K562 (cell line): ENCODE results near the gene SCARF2. TPM values are rescaled to one million over a fixed set of nuclear protein-coding genes. Genes with fewer than 3 reads are reported as not detected.

Experiments
- ATAC-seq: fragments of 200-7000 bp; cut with Tn5 transposase; 3 replicates; pipeline ENCODE4 v1.9.1; 2020; ENCODE audit warnings: moderate library complexity
- BruUV-seq: library from RNA; stranded (reverse); fragments of 400-500 nt; replicated peaks from 2 replicates; lab custom pipeline; 2021; lab: Mats Ljungman, UMichigan
- CTCF ChIA-PET: fragments of 300-600 bp; formaldehyde crosslinking; extraction: SDS; loops from one replicate; lab custom pipeline; 2021; ENCODE audit warnings: low intra/inter-chr PET ratio; lab: Yijun Ruan, JAX
- POLR2A ChIA-PET: fragments of 300-600, 350-650 bp; sonication (Branson Sonifier 250); formaldehyde crosslinking; extraction: SDS; loops from one replicate; lab custom pipeline; 2021; ENCODE audit warnings: antibody characterized with exemption, inconsistent platforms; lab: Yijun Ruan, JAX
- DNase-seq, 4 experiments: peaks; one replicate each; pipeline versions ENCODE4 v3.0.0 to v3.0.0-alpha.2; 2011 to 2018; ENCODE audit warnings: low spot score in 3 of 4, mixed read lengths in 3 of 4; ENCODE audit errors: extremely low read depth in 1 of 4
- FAIRE-seq: peaks from 2 replicates; lab custom pipeline; 2011; peaks lifted over from hg19 to GRCh38; lab: Jason Lieb, UNC
- H2AFZ ChIP-seq: 2 replicates; pipeline ENCODE4 v1.6.0; 2011; ENCODE audit warnings: low read depth, low read length, control low read depth, inconsistent platforms
- H3K27ac ChIP-seq: fragments of 200-600 bp; 3 replicates; pipeline ENCODE4 v1.8.0; 2011; ENCODE audit warnings: low read depth, mild to moderate bottlenecking, control low read depth, inconsistent platforms, low read length, moderate library complexity, mixed read lengths; ENCODE audit errors: extremely low read depth
- H3K27me3 ChIP-seq, 2 experiments: fragments of 300-600 bp in 1 of 2; 2 replicates in 1 of 2; 3 replicates in 1 of 2; pipeline versions ENCODE4 v1.6.0 to v1.8.0; 2011; ENCODE audit warnings: inconsistent platforms in 2 of 2, low read length in 2 of 2, mild to moderate bottlenecking in 1 of 2, mixed read lengths in 1 of 2, moderate library complexity in 1 of 2; ENCODE audit not compliant: control insufficient read depth in 2 of 2, insufficient read depth in 2 of 2
- H3K36me3 ChIP-seq: fragments of 300-600 bp; 3 replicates; pipeline ENCODE4 v1.8.0; 2011; ENCODE audit warnings: mild to moderate bottlenecking, low read length, inconsistent platforms; ENCODE audit not compliant: control insufficient read depth, insufficient read depth
- H3K4me1 ChIP-seq, 2 experiments: fragments of 200-600 bp in 1 of 2; replicated peaks in 1 of 2; 2 replicates in 1 of 2; 3 replicates in 1 of 2; pipeline versions ENCODE4 v1.5.1 to v1.8.0; 2011; ENCODE audit warnings: inconsistent platforms in 2 of 2, low read length in 2 of 2, mild to moderate bottlenecking in 1 of 2, mixed read lengths in 1 of 2, moderate library complexity in 1 of 2; ENCODE audit not compliant: control insufficient read depth in 2 of 2, insufficient read depth in 2 of 2
- H3K4me2 ChIP-seq: 2 replicates; pipeline ENCODE4 v1.6.1; 2011; ENCODE audit warnings: low read length, control low read depth, inconsistent platforms, mixed read lengths; ENCODE audit not compliant: insufficient read depth
- H3K4me3 ChIP-seq: fragments of 200-600 bp; sonication (generic), shearing (Covaris generic); 2 replicates; pipeline ENCODE4 v1.5.1; 2016; ENCODE audit warnings: control low read depth, inconsistent platforms
- H3K79me2 ChIP-seq: fragments of 200-600 bp; 3 replicates; pipeline ENCODE4 v1.8.0; 2011; ENCODE audit warnings: low read length, inconsistent platforms; ENCODE audit not compliant: control insufficient read depth, insufficient read depth
- H3K9ac ChIP-seq, 2 experiments: 2 replicates each; pipeline versions ENCODE4 v1.6.0 to v1.6.1; 2011; ENCODE audit warnings: low read depth in 2 of 2, low read length in 2 of 2, control low read depth in 1 of 2, inconsistent platforms in 1 of 2, mild to moderate bottlenecking in 1 of 2, mixed read lengths in 1 of 2; ENCODE audit not compliant: insufficient read depth in 1 of 2
- H3K9me1 ChIP-seq: one replicate; pipeline ENCODE4 v1.6.0; 2011; ENCODE audit warnings: inconsistent platforms, mild to moderate bottlenecking, low read length, moderate library complexity; ENCODE audit not compliant: control insufficient read depth, insufficient read depth
- H3K9me3 ChIP-seq: replicated peaks from 2 replicates; pipeline ENCODE4 v1.5.1; 2011; ENCODE audit warnings: low read depth, low read length, inconsistent platforms; ENCODE audit not compliant: control insufficient read depth, insufficient read depth
- H4K20me1 ChIP-seq: replicated peaks from 2 replicates; pipeline ENCODE4 v1.6.1; 2011; ENCODE audit warnings: low read length, inconsistent platforms, mixed read lengths; ENCODE audit not compliant: control insufficient read depth, insufficient read depth
- ELF2 ChIP-seq: fragments of 250-450 bp; sonication (Bioruptor Pico); IDR thresholded peaks from 2 replicates; pipeline ENCODE4 v1.5.0; 2021; ENCODE audit warnings: mild to moderate bottlenecking
- EP400 ChIP-seq: fragments of 450-650 bp; IDR thresholded peaks from 2 replicates; pipeline ENCODE4 v1.6.1; 2017; ENCODE audit warnings: antibody characterized with exemption, mild to moderate bottlenecking, moderate library complexity
- FOXK1 ChIP-seq: sonication (generic); formaldehyde crosslinking; IDR thresholded peaks from 2 replicates; pipeline ENCODE4 v1.8.0; 2022; ENCODE audit warnings: missing genetic modification reagents, mild to moderate bottlenecking, borderline replicate concordance
- HDAC1 ChIP-seq, 2 experiments: fragments of 450-650 bp; IDR thresholded peaks; 2 replicates each; pipeline ENCODE4 v1.6.1; 2016 to 2017; ENCODE audit warnings: inconsistent platforms in 1 of 2, mild to moderate bottlenecking in 1 of 2, moderate library complexity in 1 of 2
- HEY1 ChIP-seq: fragments of 250-450 bp; sonication (Bioruptor Pico); IDR thresholded peaks from 2 replicates; pipeline ENCODE4 v1.5.0; 2020; ENCODE audit warnings: mild to moderate bottlenecking, moderate library complexity, borderline replicate concordance
- HMBOX1 ChIP-seq: sonication (generic); IDR thresholded peaks from 2 replicates; pipeline ENCODE4 v1.6.1; 2016
- ID3 ChIP-seq, 2 experiments: fragments of 250-450 bp in 1 of 2; fragments of 450-650 bp in 1 of 2; sonication (Bioruptor Pico) in 1 of 2; IDR thresholded peaks; 2 replicates each; pipeline versions ENCODE4 v1.6.1 to v1.8.0; 2016 to 2021; ENCODE audit warnings: mild to moderate bottlenecking in 2 of 2, moderate library complexity in 2 of 2, missing compliant biosample characterization in 1 of 2, missing genetic modification characterization in 1 of 2
- JUNB ChIP-seq: fragments of 450-650 bp; formaldehyde crosslinking; conservative IDR thresholded peaks from 2 replicates; pipeline ENCODE4 v1.4.0; 2020; ENCODE audit warnings: mild to moderate bottlenecking
- MIER1 ChIP-seq: fragments of 450-650 bp; IDR thresholded peaks from 2 replicates; pipeline ENCODE4 v1.6.1; 2016; ENCODE audit warnings: antibody characterized with exemption, mild to moderate bottlenecking, low read depth
- MNT ChIP-seq, 2 experiments: fragments of 450-650 bp; conservative IDR thresholded peaks; 2 replicates each; pipeline ENCODE4 v1.6.1; 2017; ENCODE audit warnings: mild to moderate bottlenecking in 2 of 2, moderate library complexity in 2 of 2
- RNF2 ChIP-seq: sonication (generic); IDR thresholded peaks from 2 replicates; pipeline ENCODE4 v1.6.1; 2016
- SLC30A9 ChIP-seq: fragments of 250-450 bp; sonication (Bioruptor Pico); IDR thresholded peaks from 2 replicates; pipeline ENCODE4 v1.8.0; 2022; ENCODE audit warnings: mild to moderate bottlenecking, moderate library complexity
- TEAD1 ChIP-seq, 2 experiments: fragments of 450-650 bp in 1 of 2; sonication (generic) in 1 of 2; formaldehyde crosslinking; IDR thresholded peaks; 2 replicates each; pipeline versions ENCODE4 v1.4.0 to v1.8.0; 2020 to 2022; ENCODE audit warnings: mild to moderate bottlenecking in 2 of 2, missing genetic modification reagents in 1 of 2
- ZFPM2 ChIP-seq: fragments of 250-450 bp; sonication (Bioruptor Pico); IDR thresholded peaks from 2 replicates; pipeline ENCODE4 v1.5.1; 2022; ENCODE audit warnings: mild to moderate bottlenecking
- ZNF146 ChIP-seq: IDR thresholded peaks from one replicate; pipeline ENCODE4 v1.6.1; 2018; ENCODE audit warnings: missing compliant biosample characterization; ENCODE audit not compliant: unreplicated experiment
- ZNF77 ChIP-seq: fragments of 250-450 bp; sonication (Bioruptor Pico); IDR thresholded peaks from 2 replicates; pipeline ENCODE4 v1.5.0; 2020
- WGBS: fragments of 100-300 bp; shearing (Covaris generic); methylation state at CpG from one replicate; pipeline ENCODE4 v1.1.6; 2016; ENCODE audit warnings: low coverage, mixed read lengths; ENCODE audit not compliant: insufficient coverage; ENCODE audit errors: missing lambda C conversion rate; 5-methylcytosine and 5-hydroxymethylcytosine counted together
- in situ Hi-C: fragments of 300-500 bp; cut with MboI; formaldehyde crosslinking; loops from 4 replicates; pipeline ENCODE4 v1.15.0; 2018; ENCODE audit warnings: inconsistent platforms, mixed read lengths
- intact Hi-C: fragments of 100-400 bp; cut with micrococcal nuclease; formaldehyde crosslinking; loops from 2 replicates; pipeline ENCODE4 v1.14.2; 2022
- polyA plus RNA-seq, 8 experiments: library from polyadenylated mRNA; depleted of rRNA in 4 of 8; stranded (reverse) in 5 of 8; unstranded in 3 of 8; fragments of >200 nt; fragmentation: Nextera tagmentation in 2 of 8; fragmentation: Illumina TruSeq in 1 of 8; extraction: Ambion mirVana in 2 of 8; extraction: Trizol in 1 of 8; gene quantifications; 2 replicates each; pipeline versions ENCODE4 v1.2.1 to v1.2.3, GENCODE V29; 2011 to 2014; ENCODE audit warnings: inconsistent platforms in 1 of 8, missing spikeins in 1 of 8
- total RNA-seq, 7 experiments: library from RNA; depleted of rRNA in 6 of 7; stranded (reverse); fragments of >200 nt in 6 of 7; fragmentation: Illumina TruSeq in 2 of 7; extraction: Trizol in 2 of 7; gene quantifications; 2 replicates each; pipeline versions ENCODE4 v1.2.1 to v1.2.3, GENCODE V29; 2011 to 2021; ENCODE audit warnings: low replicate concordance in 1 of 7
- TF ChIP-seq, protein P1 (sequence below): fragments of 250-450 bp; sonication (Bioruptor Pico); IDR thresholded peaks from 2 replicates; pipeline ENCODE4 v1.9.0; 2021; ENCODE audit warnings: mild to moderate bottlenecking

SCARF2 gene
- total and polyA plus RNA-seq, 9 of the 15 experiments (the other 6 are each of a cell fraction or from before 2014, with no cell fraction given) = 0.06 to 0.32 (median 0.21) TPM; not detected in 5

- no peak for TF ChIP-seq RNF2
- peak; percentile 95 for TF ChIP-seq ZNF146 (CRISPR knock-in tag)
- TF ChIP-seq ELF2 (CRISPR knock-in tag) = 0 out of 2 replicates have a peak, but pooled peaks have one; percentile 10
- no peak for TF ChIP-seq FOXK1 (CRISPR knock-in tag)
- no peak for TF ChIP-seq HMBOX1
- no peak for TF ChIP-seq MIER1
- TF ChIP-seq ID3 (CRISPR knock-in tag; IDR thresholded peaks at IDR 0.05) = no peak
- no peak for TF ChIP-seq ID3 (tag; IDR thresholded peaks at IDR 0.05)
- TF ChIP-seq TEAD1 (CRISPR knock-in tag; IDR thresholded peaks at IDR 0.05) = no peak
- TF ChIP-seq, protein P1, sequence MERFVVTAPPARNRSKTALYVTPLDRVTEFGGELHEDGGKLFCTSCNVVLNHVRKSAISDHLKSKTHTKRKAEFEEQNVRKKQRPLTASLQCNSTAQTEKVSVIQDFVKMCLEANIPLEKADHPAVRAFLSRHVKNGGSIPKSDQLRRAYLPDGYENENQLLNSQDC (CRISPR knock-in tag) = 0 out of 2 replicates have a peak, but pooled peaks have one; percentile 16
- no peak for TF ChIP-seq EP400
- TF ChIP-seq ZFPM2 (CRISPR knock-in tag) = no peak
- TF ChIP-seq JUNB = no peak
- TF ChIP-seq MNT (conservative IDR thresholded peaks at IDR 0.05) = no peak
- TF ChIP-seq SLC30A9 = 0 out of 2 replicates have a peak, but pooled peaks have one; percentile 42
- TF ChIP-seq ZNF77 (CRISPR knock-in tag) = no peak
- TF ChIP-seq HDAC1 (IDR thresholded peaks at IDR 0.05) = no peak
- TF ChIP-seq HEY1 (CRISPR knock-in tag) = no peak
- TF ChIP-seq, all 486 proteins: peak for 4
- BruUV-seq = no TSS peak
- intact Hi-C loops = no loop called here
- Histone ChIP-seq H3K36me3 (peaks cover 25% of the 10 kb centered on the region; the same call in 2 of the 3 replicates), H3K9me3 (peaks cover 3% of the 10 kb centered on the region; the same call in 1 of the 2 replicates), H3K4me2 (no peak overlapping the region), H3K79me2 (peaks cover 17% of the 10 kb centered on the region), H3K4me3 (no peak overlapping the region), H4K20me1 (0 out of 2 replicates have a peak, but pooled peaks cover 6% of the 10 kb centered on the region), H3K27ac (no peak overlapping the region), H3K9me1 (peaks cover 5% of the 10 kb centered on the region), H2AFZ (no peak overlapping the region), H3K4me1 (peaks cover 16 to 33% of the 10 kb centered on the region in 2 experiments), H3K9ac (no peak overlapping the region), H3K27me3 (no peaks in the 10 kb centered on the region)
- in situ Hi-C loops = loop anchor here (10.0 kb wide), 1 partner anchor 53 kb away; no protein-coding TSS in a partner anchor
- no peak for DNase-seq
- FAIRE-seq = no peak
- 37% methylated on average over 2 of the region's 2 CpGs for WGBS
- POLR2A ChIA-PET = interaction anchor here (6.3 to 7.0 kb wide), 2 partner anchors 9 to 17 kb away, joined by 62 to 84 read pairs; no protein-coding TSS in a partner anchor
- no peak for ATAC-seq
- CTCF ChIA-PET = no interaction called here
Observed at GRCh38 chr22:20397498-20397897, 40.1 kb downstream of the SCARF2 start.
